HepG2 (cell line): ENCODE results near the gene TP53. TPM values are rescaled to one million over a fixed set of nuclear protein-coding genes. Genes with fewer than 3 reads are reported as not detected.

Source experiments
- GFI1 ChIP-seq: sonication (generic); formaldehyde crosslinking; IDR thresholded peaks from 2 replicates; pipeline ENCODE4 v1.5.0; 2020; ENCODE audit warnings: missing genetic modification reagents, mild to moderate bottlenecking, borderline replicate concordance
- HNF4G ChIP-seq, 2 experiments: sonication (generic) in 1 of 2; formaldehyde crosslinking in 1 of 2; IDR thresholded peaks; 2 replicates each; pipeline versions ENCODE4 v1.4.0 to v1.6.1; 2011 to 2020; ENCODE audit warnings: borderline replicate concordance in 2 of 2, low read depth in 2 of 2, mild to moderate bottlenecking in 2 of 2, low read length in 1 of 2, missing genetic modification reagents in 1 of 2, moderate library complexity in 1 of 2
- HOXA9 ChIP-seq: sonication (generic); formaldehyde crosslinking; IDR thresholded peaks from 2 replicates; pipeline ENCODE4 v1.8.1; 2022; ENCODE audit warnings: missing genetic modification reagents, mild to moderate bottlenecking, moderate library complexity, borderline replicate concordance
- ISL2 ChIP-seq: sonication (generic); formaldehyde crosslinking; IDR thresholded peaks from 2 replicates; pipeline ENCODE4 v1.5.0; 2020; ENCODE audit warnings: missing genetic modification reagents
- KAT2B ChIP-seq: fragments of 150-350 bp; IDR thresholded peaks from 2 replicates; pipeline ENCODE4 v1.6.1; 2014; ENCODE audit warnings: low read depth, low read length, borderline replicate concordance
- MTA1 ChIP-seq: sonication (generic); formaldehyde crosslinking; IDR thresholded peaks from 2 replicates; pipeline ENCODE4 v1.4.0; 2020; ENCODE audit warnings: missing genetic modification reagents, mild to moderate bottlenecking, borderline replicate concordance
- NRL ChIP-seq: sonication (generic); formaldehyde crosslinking; IDR thresholded peaks from 2 replicates; pipeline ENCODE4 v1.5.0; 2020; ENCODE audit warnings: missing genetic modification reagents, mild to moderate bottlenecking, moderate library complexity, borderline replicate concordance
- POLR2A ChIP-seq, 2 experiments: IDR thresholded peaks; 2 replicates each; pipeline ENCODE4 v1.6.1; 2011; ENCODE audit warnings: low read depth in 2 of 2, low read length in 2 of 2, mild to moderate bottlenecking in 1 of 2, moderate library complexity in 1 of 2; ENCODE audit not compliant: insufficient read depth in 1 of 2
- SMAD9 ChIP-seq: sonication (generic); formaldehyde crosslinking; IDR thresholded peaks from 2 replicates; pipeline ENCODE4 v1.5.1; 2020; ENCODE audit warnings: mild to moderate bottlenecking, missing genetic modification reagents
- ZBTB38 ChIP-seq: sonication (generic); formaldehyde crosslinking; IDR thresholded peaks from 2 replicates; pipeline ENCODE4 v1.5.1; 2020; ENCODE audit warnings: mild to moderate bottlenecking, missing genetic modification reagents
- ZFX ChIP-seq: sonication (generic); formaldehyde crosslinking; IDR thresholded peaks from 2 replicates; pipeline ENCODE4 v1.4.0; 2020; ENCODE audit warnings: mild to moderate bottlenecking, low read depth, missing genetic modification reagents, moderate library complexity
- ZMYM3 ChIP-seq: sonication (generic); formaldehyde crosslinking; IDR thresholded peaks from 2 replicates; pipeline ENCODE4 v1.5.1; 2020; ENCODE audit warnings: mild to moderate bottlenecking, missing genetic modification reagents
- ZNF263 ChIP-seq: sonication (generic); formaldehyde crosslinking; IDR thresholded peaks from 2 replicates; pipeline ENCODE4 v1.4.0; 2020; ENCODE audit warnings: missing genetic modification reagents
- ZNF749 ChIP-seq: sonication (generic); formaldehyde crosslinking; IDR thresholded peaks from 2 replicates; pipeline ENCODE4 v1.8.0; 2022; ENCODE audit warnings: mild to moderate bottlenecking, missing genetic modification reagents, moderate library complexity, borderline replicate concordance
- polyA plus RNA-seq, 8 experiments: library from polyadenylated mRNA; depleted of rRNA in 3 of 8; stranded (reverse) in 7 of 8; unstranded in 1 of 8; fragments of >200 nt; fragmentation: Illumina TruSeq in 4 of 8; extraction: Trizol in 4 of 8; gene quantifications; 2 replicates each; pipeline versions ENCODE4 v1.2.1 to v1.2.3, GENCODE V29; 2011 to 2016; ENCODE audit warnings: low read depth in 4 of 8, missing spikeins in 1 of 8, mixed read lengths in 1 of 8; ENCODE audit not compliant: insufficient read depth in 1 of 8
- total RNA-seq, 5 experiments: library from RNA; depleted of rRNA; stranded (reverse); fragments of >200 nt; fragmentation: Illumina TruSeq; extraction: Trizol; gene quantifications; 2 replicates each; pipeline ENCODE4 v1.2.3, GENCODE V29; 2016; ENCODE audit warnings: low read depth in 1 of 5
- TF ChIP-seq, protein P1 (sequence below), 2 experiments: fragments of 450-650 bp in 1 of 2; sonication (generic) in 1 of 2; formaldehyde crosslinking in 1 of 2; IDR thresholded peaks; 2 replicates each; pipeline versions ENCODE4 v1.6.1 to v1.8.0; 2016 to 2022; ENCODE audit warnings: antibody characterized with exemption in 1 of 2, mild to moderate bottlenecking in 1 of 2, missing genetic modification reagents in 1 of 2
- TF ChIP-seq, protein P2 (sequence below): sonication (generic); formaldehyde crosslinking; IDR thresholded peaks from 2 replicates; pipeline ENCODE4 v1.4.0; 2020; ENCODE audit warnings: missing genetic modification reagents, borderline replicate concordance

TP53 gene
- total and polyA plus RNA-seq, 2 of the 13 experiments (the other 11 are each of a cell fraction or from before 2014, with no cell fraction given) = 17.1 to 29.9 TPM

DNA sequence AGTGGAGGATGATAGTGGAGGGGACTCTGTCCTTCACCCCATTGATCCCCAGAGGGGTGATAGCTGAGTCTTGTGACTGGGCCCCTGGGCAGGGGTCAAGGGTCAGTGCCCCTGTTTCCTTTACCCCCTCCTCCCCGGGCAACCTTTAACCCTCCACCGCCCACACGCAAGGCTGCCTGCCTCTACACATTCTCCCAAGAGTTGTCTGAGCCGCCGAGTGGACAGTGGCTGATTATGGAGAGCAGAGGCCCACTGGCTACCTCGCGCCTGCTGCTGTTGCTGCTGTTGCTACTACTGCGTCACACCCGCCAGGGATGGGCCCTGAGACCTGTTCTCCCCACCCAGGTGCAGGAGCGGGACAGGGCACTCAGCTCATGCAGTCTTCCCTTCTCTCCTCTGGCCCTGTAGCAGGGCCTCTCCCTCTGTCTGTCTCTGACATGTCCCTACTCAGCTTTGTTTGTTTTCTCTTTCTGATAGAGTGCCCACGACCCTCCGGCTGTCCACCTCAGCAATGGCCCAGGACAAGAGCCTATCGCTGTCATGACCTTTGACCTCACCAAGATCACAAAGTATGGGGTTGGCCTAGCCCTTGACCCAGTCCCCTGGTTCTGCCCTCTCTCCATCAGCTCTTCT, 57.2 kb downstream of the TP53 start, which contains the start of gene SHBG (continued):
- TF ChIP-seq, protein P1, sequence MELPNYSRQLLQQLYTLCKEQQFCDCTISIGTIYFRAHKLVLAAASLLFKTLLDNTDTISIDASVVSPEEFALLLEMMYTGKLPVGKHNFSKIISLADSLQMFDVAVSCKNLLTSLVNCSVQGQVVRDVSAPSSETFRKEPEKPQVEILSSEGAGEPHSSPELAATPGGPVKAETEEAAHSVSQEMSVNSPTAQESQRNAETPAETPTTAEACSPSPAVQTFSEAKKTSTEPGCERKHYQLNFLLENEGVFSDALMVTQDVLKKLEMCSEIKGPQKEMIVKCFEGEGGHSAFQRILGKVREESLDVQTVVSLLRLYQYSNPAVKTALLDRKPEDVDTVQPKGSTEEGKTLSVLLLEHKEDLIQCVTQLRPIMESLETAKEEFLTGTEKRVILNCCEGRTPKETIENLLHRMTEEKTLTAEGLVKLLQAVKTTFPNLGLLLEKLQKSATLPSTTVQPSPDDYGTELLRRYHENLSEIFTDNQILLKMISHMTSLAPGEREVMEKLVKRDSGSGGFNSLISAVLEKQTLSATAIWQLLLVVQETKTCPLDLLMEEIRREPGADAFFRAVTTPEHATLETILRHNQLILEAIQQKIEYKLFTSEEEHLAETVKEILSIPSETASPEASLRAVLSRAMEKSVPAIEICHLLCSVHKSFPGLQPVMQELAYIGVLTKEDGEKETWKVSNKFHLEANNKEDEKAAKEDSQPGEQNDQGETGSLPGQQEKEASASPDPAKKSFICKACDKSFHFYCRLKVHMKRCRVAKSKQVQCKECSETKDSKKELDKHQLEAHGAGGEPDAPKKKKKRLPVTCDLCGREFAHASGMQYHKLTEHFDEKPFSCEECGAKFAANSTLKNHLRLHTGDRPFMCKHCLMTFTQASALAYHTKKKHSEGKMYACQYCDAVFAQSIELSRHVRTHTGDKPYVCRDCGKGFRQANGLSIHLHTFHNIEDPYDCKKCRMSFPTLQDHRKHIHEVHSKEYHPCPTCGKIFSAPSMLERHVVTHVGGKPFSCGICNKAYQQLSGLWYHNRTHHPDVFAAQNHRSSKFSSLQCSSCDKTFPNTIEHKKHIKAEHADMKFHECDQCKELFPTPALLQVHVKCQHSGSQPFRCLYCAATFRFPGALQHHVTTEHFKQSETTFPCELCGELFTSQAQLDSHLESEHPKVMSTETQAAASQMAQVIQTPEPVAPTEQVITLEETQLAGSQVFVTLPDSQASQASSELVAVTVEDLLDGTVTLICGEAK (IDR thresholded peaks at IDR 0.05) = no peak
- TF ChIP-seq, protein P1 (CRISPR knock-in tag; IDR thresholded peaks at IDR 0.05) = peak; percentile 19; the same call in 1 of the 2 replicates
- TF ChIP-seq HOXA9 (CRISPR knock-in tag) (no peak), NRL (CRISPR knock-in tag) (0 out of 2 replicates have a peak, but pooled peaks have one; percentile 73), ISL2 (0 out of 2 replicates have a peak, but pooled peaks have one; percentile 34), ZBTB38 (no peak), GFI1 (CRISPR knock-in tag) (0 out of 2 replicates have a peak, but pooled peaks have one; percentile 25), ZFX (CRISPR knock-in tag) (peak; percentile 50; the same call in 1 of the 2 replicates), SMAD9 (CRISPR knock-in tag) (0 out of 2 replicates have a peak, but pooled peaks have one; percentile 33), KAT2B (no peak), ZNF749 (no peak), HNF4G (IDR thresholded peaks at IDR 0.05; ENCODE audit: borderline replicate concordance, low read depth, low read length) (peak; percentile 86), HNF4G (CRISPR knock-in tag; IDR thresholded peaks at IDR 0.05; ENCODE audit: borderline replicate concordance, low read depth) (peak; percentile 59; the same call in 1 of the 2 replicates), POLR2A (IDR thresholded peaks at IDR 0.05; ENCODE audit: insufficient read depth in 1 of 2, low read depth in 2 of 2, low read length in 2 of 2) (peak in 1 of 2 experiments; percentile 39; a peak in 1 of 4 replicates), ZMYM3 (CRISPR knock-in tag) (0 out of 2 replicates have a peak, but pooled peaks have one; percentile 40), MTA1 (CRISPR knock-in tag) (peak; percentile 76; the same call in 1 of the 2 replicates), ZNF263 (CRISPR knock-in tag) (0 out of 2 replicates have a peak, but pooled peaks have one; percentile 38)
- TF ChIP-seq, protein P2, sequence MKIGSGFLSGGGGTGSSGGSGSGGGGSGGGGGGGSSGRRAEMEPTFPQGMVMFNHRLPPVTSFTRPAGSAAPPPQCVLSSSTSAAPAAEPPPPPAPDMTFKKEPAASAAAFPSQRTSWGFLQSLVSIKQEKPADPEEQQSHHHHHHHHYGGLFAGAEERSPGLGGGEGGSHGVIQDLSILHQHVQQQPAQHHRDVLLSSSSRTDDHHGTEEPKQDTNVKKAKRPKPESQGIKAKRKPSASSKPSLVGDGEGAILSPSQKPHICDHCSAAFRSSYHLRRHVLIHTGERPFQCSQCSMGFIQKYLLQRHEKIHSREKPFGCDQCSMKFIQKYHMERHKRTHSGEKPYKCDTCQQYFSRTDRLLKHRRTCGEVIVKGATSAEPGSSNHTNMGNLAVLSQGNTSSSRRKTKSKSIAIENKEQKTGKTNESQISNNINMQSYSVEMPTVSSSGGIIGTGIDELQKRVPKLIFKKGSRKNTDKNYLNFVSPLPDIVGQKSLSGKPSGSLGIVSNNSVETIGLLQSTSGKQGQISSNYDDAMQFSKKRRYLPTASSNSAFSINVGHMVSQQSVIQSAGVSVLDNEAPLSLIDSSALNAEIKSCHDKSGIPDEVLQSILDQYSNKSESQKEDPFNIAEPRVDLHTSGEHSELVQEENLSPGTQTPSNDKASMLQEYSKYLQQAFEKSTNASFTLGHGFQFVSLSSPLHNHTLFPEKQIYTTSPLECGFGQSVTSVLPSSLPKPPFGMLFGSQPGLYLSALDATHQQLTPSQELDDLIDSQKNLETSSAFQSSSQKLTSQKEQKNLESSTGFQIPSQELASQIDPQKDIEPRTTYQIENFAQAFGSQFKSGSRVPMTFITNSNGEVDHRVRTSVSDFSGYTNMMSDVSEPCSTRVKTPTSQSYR (CRISPR knock-in tag) = peak; percentile 26; the same call in 1 of the 2 replicates
